ENCODE data around the gene RPRD1B. TPM values are rescaled to one million over a fixed set of nuclear protein-coding genes. Genes with fewer than 3 reads are reported as not detected.

RPRD1B gene
- total and polyA plus RNA-seq, 2 of the 13 experiments (the other 11 are each of a cell fraction or from before 2014, with no cell fraction given), result 31.1 to 41.5 TPM

DNA sequence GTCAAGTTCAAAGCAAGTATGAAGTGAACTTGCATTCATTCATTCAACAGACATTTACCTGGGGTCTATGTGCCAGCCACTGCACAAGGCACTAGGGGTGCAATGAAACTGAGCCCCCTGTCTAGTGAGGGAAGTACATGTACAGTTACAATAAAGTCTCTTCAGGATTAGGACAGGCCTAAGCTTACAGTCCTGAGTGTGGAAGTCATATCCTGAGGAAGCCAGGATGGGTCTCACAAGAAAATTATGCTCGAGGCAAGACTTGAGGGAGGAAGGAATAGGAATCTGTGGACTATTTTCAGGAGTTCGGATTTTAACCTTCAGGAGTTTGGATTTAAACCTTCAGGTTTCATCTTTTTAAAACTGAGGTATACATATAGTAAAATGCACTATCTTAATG is 19.7 kb upstream of the RPRD1B start (continued):
- TF ChIP-seq, protein P1, sequence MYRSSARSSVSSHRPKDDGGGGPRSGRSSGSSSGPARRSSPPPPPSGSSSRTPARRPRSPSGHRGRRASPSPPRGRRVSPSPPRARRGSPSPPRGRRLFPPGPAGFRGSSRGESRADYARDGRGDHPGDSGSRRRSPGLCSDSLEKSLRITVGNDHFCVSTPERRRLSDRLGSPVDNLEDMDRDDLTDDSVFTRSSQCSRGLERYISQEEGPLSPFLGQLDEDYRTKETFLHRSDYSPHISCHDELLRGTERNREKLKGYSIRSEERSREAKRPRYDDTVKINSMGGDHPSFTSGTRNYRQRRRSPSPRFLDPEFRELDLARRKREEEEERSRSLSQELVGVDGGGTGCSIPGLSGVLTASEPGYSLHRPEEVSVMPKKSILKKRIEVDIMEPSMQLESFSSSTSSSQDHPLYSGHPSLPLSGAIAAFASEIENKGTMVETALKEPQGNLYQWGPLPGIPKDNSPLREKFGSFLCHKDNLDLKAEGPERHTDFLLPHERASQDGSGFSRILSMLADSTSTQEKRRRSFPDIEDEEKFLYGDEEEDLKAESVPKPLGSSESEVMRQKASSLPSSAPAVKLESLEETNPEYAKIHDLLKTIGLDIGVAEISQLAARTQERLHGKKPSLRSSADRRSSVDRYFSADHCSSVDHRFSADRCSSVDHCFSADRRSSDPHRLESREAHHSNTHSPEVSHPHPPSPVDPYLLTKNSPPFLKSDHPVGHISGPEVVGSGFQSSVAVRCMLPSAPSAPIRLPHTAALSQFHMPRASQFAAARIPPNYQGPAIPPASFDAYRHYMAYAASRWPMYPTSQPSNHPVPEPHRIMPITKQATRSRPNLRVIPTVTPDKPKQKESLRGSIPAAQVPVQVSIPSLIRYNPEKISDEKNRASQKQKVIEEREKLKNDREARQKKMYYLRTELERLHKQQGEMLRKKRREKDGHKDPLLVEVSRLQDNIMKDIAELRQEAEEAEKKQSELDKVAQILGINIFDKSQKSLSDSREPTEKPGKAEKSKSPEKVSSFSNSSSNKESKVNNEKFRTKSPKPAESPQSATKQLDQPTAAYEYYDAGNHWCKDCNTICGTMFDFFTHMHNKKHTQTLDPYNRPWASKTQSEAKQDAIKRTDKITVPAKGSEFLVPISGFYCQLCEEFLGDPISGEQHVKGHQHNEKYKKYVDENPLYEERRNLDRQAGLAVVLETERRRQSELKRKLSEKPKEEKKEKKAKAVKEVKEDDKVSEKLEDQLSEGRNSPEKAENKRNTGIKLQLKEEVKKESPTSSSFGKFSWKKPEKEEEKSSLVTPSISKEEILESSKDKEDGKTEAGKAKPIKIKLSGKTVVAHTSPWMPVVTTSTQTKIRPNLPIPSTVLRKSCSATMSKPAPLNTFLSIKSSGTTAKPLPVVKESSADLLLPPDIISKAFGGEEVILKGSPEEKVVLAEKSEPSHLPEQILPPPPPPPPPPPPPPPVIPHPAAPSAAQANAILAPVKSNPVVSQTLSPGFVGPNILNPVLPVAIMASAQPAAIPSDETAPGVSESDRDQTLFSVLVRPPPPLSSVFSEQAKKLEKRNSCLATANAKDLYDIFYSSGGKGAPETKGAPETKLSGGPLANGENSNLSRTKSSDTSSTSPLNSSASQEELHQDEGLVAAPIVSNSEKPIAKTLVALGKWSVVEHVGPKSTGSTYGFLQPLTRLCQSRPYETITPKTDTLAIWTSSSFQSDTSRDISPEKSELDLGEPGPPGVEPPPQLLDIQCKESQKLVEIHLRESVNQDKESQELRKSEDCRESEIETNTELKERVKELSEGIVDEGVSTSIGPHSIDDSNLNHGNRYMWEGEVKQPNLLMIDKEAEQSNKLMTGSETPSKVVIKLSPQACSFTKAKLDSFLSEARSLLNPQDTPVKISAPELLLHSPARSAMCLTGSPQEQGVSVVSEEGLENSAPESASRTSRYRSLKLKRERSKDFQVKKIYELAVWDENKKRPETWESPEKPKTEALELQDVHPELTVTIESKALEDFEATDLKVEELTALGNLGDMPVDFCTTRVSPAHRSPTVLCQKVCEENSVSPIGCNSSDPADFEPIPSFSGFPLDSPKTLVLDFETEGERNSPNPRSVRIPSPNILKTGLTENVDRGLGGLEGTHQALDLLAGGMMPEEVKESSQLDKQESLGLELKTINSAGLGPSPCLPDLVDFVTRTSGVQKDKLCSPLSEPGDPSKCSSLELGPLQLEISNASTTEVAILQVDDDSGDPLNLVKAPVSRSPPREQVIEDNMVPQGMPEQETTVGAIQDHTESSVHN (CRISPR knock-in tag; IDR thresholded peaks at IDR 0.05), result no peak
- TF ChIP-seq TRIM24 (CRISPR knock-in tag; IDR thresholded peaks at IDR 0.05), result no peak

DNA sequence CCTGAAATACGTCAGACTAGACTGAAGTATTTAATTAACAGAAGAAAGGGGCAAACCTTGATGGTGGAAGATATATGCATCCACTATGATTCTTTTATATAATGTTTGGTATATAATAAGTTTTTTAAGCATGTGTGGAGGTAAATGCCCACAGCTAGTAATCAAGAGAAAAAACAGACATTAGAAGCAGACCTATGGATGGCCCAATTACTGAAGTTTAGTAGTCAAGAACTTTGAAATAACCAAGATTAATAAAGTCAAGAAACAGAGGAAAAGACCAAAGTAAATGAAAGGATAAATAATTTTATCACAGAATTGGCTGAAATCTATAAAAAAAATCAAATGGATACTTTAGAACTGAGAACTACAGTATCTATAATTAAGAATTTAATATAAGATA is 15.6 kb upstream of the RPRD1B start:
- no peak for FAIRE-seq
- no peak overlapping the region for H3K4me2 ChIP-seq (ENCODE audit: low read depth, low read length)
- no peaks in the 10 kb centered on the region for H4K20me1 ChIP-seq (ENCODE audit: insufficient read depth, low read length)
- ChIA-PET POLR2A (no interaction called here), CTCF (ENCODE audit: low intra/inter-chr PET ratio, low total read pairs) (no interaction called here)
- H2AFZ ChIP-seq (ENCODE audit: low read length), result no peak overlapping the region
- no peak for ATAC-seq
- TF ChIP-seq NAIF1 (CRISPR knock-in tag; IDR thresholded peaks at IDR 0.05; ENCODE audit: borderline replicate concordance), result 0 out of 2 replicates have a peak, but pooled peaks have one; percentile 37
- TF ChIP-seq, protein P2, sequence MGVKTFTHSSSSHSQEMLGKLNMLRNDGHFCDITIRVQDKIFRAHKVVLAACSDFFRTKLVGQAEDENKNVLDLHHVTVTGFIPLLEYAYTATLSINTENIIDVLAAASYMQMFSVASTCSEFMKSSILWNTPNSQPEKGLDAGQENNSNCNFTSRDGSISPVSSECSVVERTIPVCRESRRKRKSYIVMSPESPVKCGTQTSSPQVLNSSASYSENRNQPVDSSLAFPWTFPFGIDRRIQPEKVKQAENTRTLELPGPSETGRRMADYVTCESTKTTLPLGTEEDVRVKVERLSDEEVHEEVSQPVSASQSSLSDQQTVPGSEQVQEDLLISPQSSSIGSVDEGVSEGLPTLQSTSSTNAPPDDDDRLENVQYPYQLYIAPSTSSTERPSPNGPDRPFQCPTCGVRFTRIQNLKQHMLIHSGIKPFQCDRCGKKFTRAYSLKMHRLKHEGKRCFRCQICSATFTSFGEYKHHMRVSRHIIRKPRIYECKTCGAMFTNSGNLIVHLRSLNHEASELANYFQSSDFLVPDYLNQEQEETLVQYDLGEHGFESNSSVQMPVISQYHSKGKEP (CRISPR knock-in tag; IDR thresholded peaks at IDR 0.05), result no peak
- in situ Hi-C loops (cut with HindIII; ENCODE audit: extremely low pct_ligation_motif_present, low pct_unique_long_range_greater_than_20kb) (no loop called here), intact Hi-C loops (cut with micrococcal nuclease; ENCODE audit: unreplicated experiment) (no loop called here)
- no peak overlapping the region for H3K27ac ChIP-seq (ENCODE audit: extremely low read length, insufficient read depth, low read length)
- peaks cover 20 to 49% of the 10 kb centered on the region in 2 experiments for H3K36me3 ChIP-seq (replicated peaks in 1 of 2; ENCODE audit: control insufficient read depth in 1 of 2, insufficient read depth in 2 of 2, low read length in 2 of 2)
- H3K4me3 ChIP-seq (replicated peaks in 1 of 3; ENCODE audit: insufficient read depth in 1 of 3, low read depth in 2 of 3, low read length in 3 of 3), result no peak overlapping the region
- H3K9me3 ChIP-seq (ENCODE audit: low read length), result peaks cover 8% of the 10 kb centered on the region
- H3K79me2 ChIP-seq (ENCODE audit: insufficient read depth, low read length), result peaks cover 57% of the 10 kb centered on the region
- DNase-seq (ENCODE audit: low spot score), result no peak
- WGBS (ENCODE audit: low lambda C conversion rate), result 98% methylated on average over 1 of the region's 1 CpG
- BruUV-seq (replicated peaks), result no TSS peak
- no peaks in the 10 kb centered on the region for H3K27me3 ChIP-seq (ENCODE audit: control insufficient read depth in 1 of 2, insufficient read depth in 2 of 2, low read length in 2 of 2)
- peaks cover 24% of the 10 kb centered on the region for H3K4me1 ChIP-seq (ENCODE audit: insufficient read depth, low read length)
- H3K9ac ChIP-seq (ENCODE audit: insufficient read depth, low read depth, low read length), result no peak overlapping the region
